ENCODE results near the gene RAMP2. TPM values are rescaled to one million over a fixed set of nuclear protein-coding genes. Genes with fewer than 3 reads are reported as not detected.
A peak's percentile ranks its signal among the peaks of the same experiment; 100 is the strongest.
"Not testable (repeated sequence)": the region's sequence is repeated elsewhere in the genome, so short reads cannot be mapped to it uniquely, and the experiment has no call there.

The RAMP2 gene
- polyA plus RNA-seq (ENCODE audit: insufficient read length in 3 of 3), result 10 to 100 TPM; 87.3 to 96.7 (median 92.2) TPM

GRCh38 chr17:42760652-42761581 is at the start of gene RAMP2:
TSS of gene RAMP2 (plus strand) at chr17:42761227. CDS start at chr17:42761262, 35 bp downstream.
- no peak for DNase-seq (ENCODE audit: low read depth in 3 of 3, low spot score in 2 of 3)

GRCh38 chr17:42720996-42721583 is 39.9 kb upstream of the RAMP2 start:
- peak; percentile 41 to 62 (median 51) for DNase-seq (ENCODE audit: low read depth in 3 of 3, low spot score in 2 of 3)

GRCh38 chr17:42723636-42724035 is 37.4 kb upstream of the RAMP2 start:
- DNase-seq (ENCODE audit: low read depth in 3 of 3, low spot score in 2 of 3), result no peak

GRCh38 chr17:42725143-42725542 is 35.9 kb upstream of the RAMP2 start:
- DNase-seq (ENCODE audit: low read depth in 3 of 3, low spot score in 2 of 3), result no peak

- no peak for DNase-seq (ENCODE audit: low read depth in 3 of 3, low spot score in 2 of 3)
These were observed 20.3 kb upstream of the RAMP2 start for GRCh38 chr17:42740699-42741098.

GRCh38 chr17:42742916-42743315 is 18.1 kb upstream of the RAMP2 start:
- not testable (repeated sequence) for DNase-seq (ENCODE audit: low read depth in 3 of 3, low spot score in 2 of 3)

GRCh38 chr17:42743595-42744282 is 17.3 kb upstream of the RAMP2 start:
- peak in 1 of 3 donors; percentile 27 for DNase-seq (ENCODE audit: low read depth in 3 of 3, low spot score in 2 of 3)

- DNase-seq (ENCODE audit: low read depth in 3 of 3, low spot score in 2 of 3), result no peak
These were observed 16.7 kb upstream of the RAMP2 start for GRCh38 chr17:42744283-42744805.

GRCh38 chr17:42744806-42745617 is 16.0 kb upstream of the RAMP2 start, which contains the start of gene EZH1:
TSS of gene EZH1 (minus strand) at chr17:42745040. CDS start at chr17:42728941, 16,099 bp downstream.
- peak; percentile 67 to 81 (median 80) for DNase-seq (ENCODE audit: low read depth in 3 of 3, low spot score in 2 of 3)

GRCh38 chr17:42748202-42748907 is 12.7 kb upstream of the RAMP2 start:
- DNase-seq (ENCODE audit: low read depth in 3 of 3, low spot score in 2 of 3), result no peak

GRCh38 chr17:42748908-42749798 is 11.9 kb upstream of the RAMP2 start:
- DNase-seq (ENCODE audit: low read depth in 3 of 3, low spot score in 2 of 3), result no peak

- DNase-seq (ENCODE audit: low read depth in 3 of 3, low spot score in 2 of 3), result no peak
These were observed 10.2 kb upstream of the RAMP2 start for GRCh38 chr17:42750739-42751344.

GRCh38 chr17:42751628-42752027 is 9.4 kb upstream of the RAMP2 start:
- DNase-seq (ENCODE audit: low read depth in 3 of 3, low spot score in 2 of 3), result no peak

GRCh38 chr17:42754782-42755181 is 6.2 kb upstream of the RAMP2 start:
- DNase-seq (ENCODE audit: low read depth in 3 of 3, low spot score in 2 of 3), result no peak

GRCh38 chr17:42759982-42760651 is 910 bp upstream of the RAMP2 start:
- DNase-seq (ENCODE audit: low read depth in 3 of 3, low spot score in 2 of 3), result no peak

- DNase-seq (ENCODE audit: low read depth in 3 of 3, low spot score in 2 of 3), result no peak
These were observed 611 bp downstream of the RAMP2 start for GRCh38 chr17:42761638-42762037.

GRCh38 chr17:42766124-42766523 is 5.1 kb downstream of the RAMP2 start:
- no peak for DNase-seq (ENCODE audit: low read depth in 3 of 3, low spot score in 2 of 3)

Data from right renal cortex interstitium (tissue), 3 donors.